GM12878 (cell line): Measurements from ENCODE around the gene BCKDK.

ENCODE experiments used
- CTCF ChIP-seq, 3 experiments: IDR thresholded peaks in 2 of 3; conservative IDR thresholded peaks in 1 of 3; 2 replicates each; pipeline ENCODE4 v1.5.1; 2011; ENCODE audit warnings: low read depth in 3 of 3, low read length in 3 of 3, mild to moderate bottlenecking in 3 of 3, control low read depth in 2 of 3, moderate library complexity in 2 of 3, inconsistent platforms in 1 of 3, mixed read lengths in 1 of 3; ENCODE audit not compliant: control insufficient read depth in 2 of 3, insufficient read depth in 1 of 3; ENCODE audit errors: extremely low read depth in 1 of 3
- NR2C2 ChIP-seq: IDR thresholded peaks from 2 replicates; pipeline ENCODE4 v1.6.1; 2011; ENCODE audit warnings: borderline replicate concordance, low read depth; ENCODE audit not compliant: control insufficient read depth, insufficient read length
- SP1 ChIP-seq: IDR thresholded peaks from one replicate; pipeline ENCODE4 v1.6.1; 2011; ENCODE audit warnings: low read depth, low read length
- TCF7 ChIP-seq: IDR thresholded peaks from 2 replicates; pipeline ENCODE4 v1.6.1; 2014; ENCODE audit warnings: antibody characterized with exemption, borderline replicate concordance
- ZNF687 ChIP-seq: fragments of 450-650 bp; IDR thresholded peaks from 2 replicates; pipeline ENCODE4 v1.6.1; 2017; ENCODE audit warnings: mild to moderate bottlenecking, moderate library complexity

DNA sequence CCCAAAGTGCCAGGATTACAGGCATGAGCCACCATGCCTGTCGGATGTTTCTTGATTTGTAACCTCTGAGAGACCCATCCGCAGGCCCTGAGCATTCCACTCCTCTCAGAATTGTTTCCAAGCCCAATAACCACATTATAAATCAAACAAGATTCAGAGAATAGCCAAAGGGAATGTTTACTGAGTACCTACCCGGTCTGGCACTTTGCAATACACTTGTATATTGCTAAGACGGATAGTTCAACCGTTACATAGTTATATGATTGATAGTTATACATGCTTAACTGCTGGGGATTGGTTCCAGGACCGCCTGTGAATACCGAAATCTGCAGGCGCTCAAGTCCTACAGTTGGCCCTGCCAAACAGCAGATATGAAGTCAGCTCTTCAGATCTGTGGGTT lies 6.3 kb downstream of the BCKDK start:
- TF ChIP-seq CTCF (IDR thresholded peaks at IDR 0.05 in 2 of 3, conservative IDR thresholded peaks at IDR 0.05 in 1 of 3; ENCODE audit: control insufficient read depth in 2 of 3, extremely low read depth in 1 of 3, insufficient read depth in 1 of 3, low read depth in 3 of 3, low read length in 3 of 3): no peak
- no peak for TF ChIP-seq ZNF687
- TF ChIP-seq NR2C2: no peak
- TF ChIP-seq SP1: no peak
- no peak for TF ChIP-seq TCF7
